CD4-positive, alpha-beta T cell treated with Interleukin-4 for 4 hours (primary cell): Measurements from ENCODE around the gene COBL.
A peak's percentile ranks its signal among the peaks of the same experiment; 100 is the strongest.

ENCODE experiments used
- DNase-seq: peaks from one replicate; pipeline ENCODE4 v3.0.0-alpha.2; 2020

Gene COBL

GRCh38 chr7:51175316-51175991, 141.2 kb downstream of the COBL start:
- no peak for DNase-seq

- no peak for DNase-seq
Measured at GRCh38 chr7:51165337-51165736, 151.3 kb downstream of the COBL start.

- DNase-seq: peak; percentile 59
Measured at GRCh38 chr7:51162724-51163329, 153.8 kb downstream of the COBL start.

GRCh38 chr7:51161937-51162336, 154.7 kb downstream of the COBL start:
- no peak for DNase-seq

GRCh38 chr7:51160990-51161615, 155.5 kb downstream of the COBL start:
- DNase-seq: peak; percentile 44

GRCh38 chr7:51160411-51160810, 156.2 kb downstream of the COBL start:
- no peak for DNase-seq

GRCh38 chr7:51158742-51159445, 157.7 kb downstream of the COBL start:
- no peak for DNase-seq

- no peak for DNase-seq
Measured at GRCh38 chr7:51158211-51158610, 158.4 kb downstream of the COBL start.

GRCh38 chr7:51154201-51154600, 162.4 kb downstream of the COBL start:
- DNase-seq: no peak

GRCh38 chr7:51152706-51153200, 163.9 kb downstream of the COBL start:
- no peak for DNase-seq

GRCh38 chr7:51151455-51151854, 165.2 kb downstream of the COBL start:
- DNase-seq: no peak

GRCh38 chr7:51150193-51150592, 166.4 kb downstream of the COBL start:
- DNase-seq: no peak

- DNase-seq: no peak
Measured at GRCh38 chr7:51148216-51148615, 168.4 kb downstream of the COBL start.

GRCh38 chr7:51146816-51147586, 169.6 kb downstream of the COBL start:
- DNase-seq: no peak

GRCh38 chr7:51144178-51144577, 172.4 kb downstream of the COBL start:
- DNase-seq: no peak

- no peak for DNase-seq
Measured at GRCh38 chr7:51142741-51143385, 173.7 kb downstream of the COBL start.

GRCh38 chr7:51141451-51142003, 175.1 kb downstream of the COBL start:
- DNase-seq: no peak

GRCh38 chr7:51140199-51141164, 176.1 kb downstream of the COBL start:
- DNase-seq: no peak

GRCh38 chr7:51139796-51140195, 176.8 kb downstream of the COBL start:
- no peak for DNase-seq
